HG03159 (cell line): ENCODE results near the gene MSMO1.

ENCODE experiments used
- ATAC-seq: cut with Tn5 transposase; IDR thresholded peaks from one replicate; pipeline ENCODE4 v1.9.1; 2021; ENCODE audit warnings: mild to moderate bottlenecking, moderate library complexity; ENCODE audit not compliant: unreplicated experiment

MSMO1 gene

DNA sequence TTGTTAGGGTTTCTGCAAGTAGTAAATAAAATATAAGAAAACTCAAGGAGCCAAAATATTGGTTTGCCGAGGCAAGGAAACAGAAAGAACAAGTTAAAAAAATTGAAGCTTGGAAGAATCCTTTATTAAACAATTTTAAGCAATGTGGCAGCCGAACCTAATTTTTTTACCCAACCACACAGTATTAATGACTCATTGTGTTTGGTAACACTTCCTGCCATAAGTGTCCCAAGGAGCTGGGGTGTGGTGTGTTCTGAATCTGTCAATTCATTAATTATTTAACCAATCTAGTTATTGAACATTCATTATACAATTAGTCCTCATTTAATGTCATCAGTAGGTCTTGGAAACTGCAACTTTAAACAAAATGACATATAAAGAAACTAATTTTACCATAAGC lies 32.0 kb downstream of the MSMO1 start:
- no peak for ATAC-seq

DNA sequence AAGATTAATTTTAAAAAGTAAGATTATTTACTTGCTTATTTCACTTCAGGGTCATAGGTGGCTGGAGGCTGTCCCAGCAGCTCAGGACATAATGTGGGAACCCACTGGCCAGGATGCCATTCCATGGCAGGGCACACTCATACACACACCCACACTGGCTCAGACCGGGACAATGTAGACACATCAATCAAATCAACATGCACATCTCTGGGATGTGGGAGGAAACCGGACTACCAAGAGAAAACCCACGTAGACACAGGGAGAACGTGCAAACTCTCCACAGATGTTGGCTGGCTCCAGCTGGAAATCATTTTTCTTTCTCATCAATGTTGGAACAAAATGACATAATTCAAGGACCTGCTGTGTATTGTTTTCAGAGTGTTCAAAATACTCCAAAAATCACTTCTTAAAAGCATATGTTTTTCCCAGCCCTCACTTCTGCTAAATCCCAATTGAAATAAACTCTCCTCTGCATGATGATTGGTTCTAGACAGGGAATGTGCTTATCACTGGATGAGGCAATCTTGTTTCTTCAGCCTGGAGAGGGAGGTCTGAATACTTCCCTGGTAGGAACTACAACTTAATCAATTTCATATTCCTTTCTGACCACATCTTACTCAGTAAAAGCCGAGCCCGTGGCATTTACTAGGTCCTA lies 32.7 kb downstream of the MSMO1 start:
- ATAC-seq = no peak

DNA sequence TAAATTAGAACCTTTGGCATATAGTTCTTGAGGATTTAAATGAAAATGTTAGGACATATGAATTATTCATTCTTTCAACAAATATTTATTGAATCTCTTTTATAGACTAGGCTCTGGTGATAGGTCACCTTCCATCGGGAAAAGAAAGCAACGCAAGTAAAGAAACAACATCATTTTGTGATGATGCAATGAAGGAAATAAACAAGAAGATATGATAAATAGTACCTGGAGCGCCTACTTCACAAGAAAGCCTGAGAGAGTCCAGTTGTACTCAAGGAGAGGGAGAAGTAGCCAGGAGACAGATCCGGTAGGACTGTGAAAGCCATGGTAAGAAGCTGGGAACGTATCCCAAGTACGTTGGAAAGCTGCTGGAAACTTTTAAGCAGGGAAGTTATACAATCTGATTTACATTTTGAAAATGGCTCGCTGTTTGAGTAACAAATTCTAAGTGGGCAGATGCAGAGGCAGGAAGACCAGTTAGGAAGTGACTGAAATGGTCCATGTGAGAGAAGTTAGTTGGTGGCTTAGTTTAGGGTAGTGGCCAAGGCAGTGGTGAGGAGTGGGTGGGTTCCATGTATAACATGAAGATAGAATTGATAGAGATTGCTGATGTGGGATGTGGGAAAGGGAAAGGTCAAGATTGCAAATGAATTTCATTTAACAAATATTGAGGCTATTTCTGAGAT lies 33.7 kb downstream of the MSMO1 start:
- no peak for ATAC-seq

DNA sequence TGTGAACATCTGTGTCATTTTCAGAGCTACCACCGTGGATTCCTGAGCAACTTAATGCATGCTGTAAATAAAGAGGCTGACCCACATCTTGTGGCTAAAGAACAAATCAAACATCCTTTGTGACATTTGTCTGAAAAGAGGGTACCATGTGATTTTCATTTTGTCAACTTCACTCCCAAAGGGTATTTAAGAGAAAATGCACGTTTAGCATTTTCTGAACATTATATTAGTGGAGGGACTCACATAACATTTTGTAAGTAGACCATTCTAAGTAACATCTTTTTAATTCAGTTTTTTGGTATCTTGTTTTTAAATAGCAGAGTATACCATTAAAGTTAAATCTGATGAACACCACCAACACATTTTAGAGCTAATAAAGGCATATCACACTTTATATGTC lies 34.3 kb downstream of the MSMO1 start:
- no peak for ATAC-seq

DNA sequence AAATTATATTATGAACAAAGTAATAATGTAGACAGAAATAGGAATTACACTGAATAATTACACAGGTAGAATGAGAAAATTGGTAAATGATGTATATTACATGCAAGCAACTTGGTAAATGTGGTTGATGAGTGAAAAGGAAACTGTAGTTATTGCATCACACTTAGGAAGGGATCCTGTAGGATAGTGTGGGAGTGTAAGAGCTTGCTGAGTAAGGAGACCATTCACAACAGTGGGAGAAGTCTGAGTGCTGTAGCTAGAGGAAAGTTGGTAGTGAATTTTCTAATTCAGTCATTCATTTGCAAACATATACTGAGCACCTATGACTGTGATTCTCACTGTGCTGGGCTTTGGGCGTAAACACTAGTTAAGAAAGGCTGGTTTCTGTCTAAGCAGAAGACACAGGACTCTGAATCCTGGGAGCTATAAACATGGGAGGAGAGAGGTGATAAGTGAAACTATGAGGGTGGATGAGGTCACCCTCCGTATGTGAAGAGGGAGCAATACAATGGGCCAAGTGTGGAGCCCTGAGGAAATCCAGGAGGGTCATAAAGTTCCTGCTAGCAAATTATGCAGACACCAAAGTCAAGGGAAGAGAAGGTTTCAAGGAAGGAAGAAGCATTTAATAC lies 37.1 kb downstream of the MSMO1 start:
- ATAC-seq = no peak

DNA sequence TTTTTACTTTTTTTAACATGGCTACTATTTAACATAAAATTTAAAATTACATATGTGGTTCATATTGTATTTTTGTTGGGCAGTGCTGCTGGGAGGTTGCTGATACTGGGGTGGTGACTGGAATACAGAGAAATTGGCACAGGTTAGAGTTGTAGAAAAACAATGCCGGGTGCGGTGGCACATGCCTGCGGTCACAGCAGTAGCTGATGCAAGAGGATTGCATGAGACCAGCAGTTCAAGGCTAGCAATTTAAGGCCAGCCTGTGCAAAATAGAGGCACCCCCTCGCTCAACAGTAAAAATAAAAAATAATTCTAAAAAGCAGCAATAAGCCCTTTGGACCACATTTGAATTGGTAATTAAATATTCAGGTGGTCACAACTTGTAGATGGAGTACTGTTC lies 39.6 kb downstream of the MSMO1 start:
- ATAC-seq = no peak

DNA sequence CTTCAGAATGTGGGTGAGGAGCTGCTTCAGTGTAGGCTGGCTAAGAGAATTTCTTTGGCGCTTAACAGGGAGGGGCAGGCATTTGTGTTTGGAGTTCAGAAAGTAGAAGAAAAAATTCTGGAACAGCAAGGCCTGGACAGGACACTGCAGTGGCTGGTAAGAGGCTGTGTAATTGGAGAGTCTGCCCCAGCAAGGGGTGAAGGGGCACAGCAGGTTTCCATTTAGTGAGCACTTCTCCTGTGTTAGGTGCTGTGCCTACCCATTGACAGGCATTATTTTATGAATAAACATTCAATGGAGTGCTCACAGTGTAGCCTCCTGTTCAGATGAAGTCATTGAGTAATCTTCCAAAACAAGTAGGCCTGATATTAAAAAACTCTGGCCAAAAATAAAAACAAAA lies 40.6 kb downstream of the MSMO1 start:
- ATAC-seq = no peak

DNA sequence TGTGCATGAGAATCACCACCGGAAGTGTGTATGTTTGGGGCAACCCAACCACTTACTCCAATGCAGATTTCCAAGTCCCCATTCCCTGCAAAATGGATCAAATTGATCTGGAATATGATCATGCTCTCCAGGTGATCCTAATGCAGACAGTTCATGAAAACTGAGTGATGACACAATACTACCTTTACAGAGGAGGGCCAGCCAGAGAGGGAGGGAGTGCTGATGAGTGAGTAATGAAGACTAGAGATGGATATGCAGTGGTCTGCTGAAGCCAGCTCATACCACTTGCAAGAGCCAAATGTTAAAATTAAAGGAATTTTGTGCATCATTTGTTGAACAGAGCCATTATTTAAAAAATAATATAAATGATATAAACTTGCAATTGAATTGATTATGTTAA lies 41.1 kb downstream of the MSMO1 start:
- no peak for ATAC-seq

DNA sequence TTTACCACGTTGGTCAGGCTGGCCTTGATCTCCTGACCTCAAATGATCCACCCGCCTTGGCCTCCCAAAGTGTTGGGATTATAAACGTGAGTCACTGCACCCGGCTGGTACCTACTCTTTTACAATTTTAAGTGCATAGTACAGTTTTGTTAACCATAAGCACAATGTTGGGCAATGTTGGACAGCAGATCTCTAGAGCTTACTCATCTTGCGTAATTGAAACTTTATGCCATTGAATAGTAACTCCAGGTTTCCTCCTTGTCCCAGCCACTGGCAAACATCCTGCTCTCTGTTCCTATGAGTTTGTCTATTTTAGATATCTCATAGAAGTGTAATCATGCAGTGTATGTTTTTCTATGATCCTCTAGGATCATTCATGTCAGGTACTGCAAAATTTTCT lies 42.1 kb downstream of the MSMO1 start:
- ATAC-seq = no peak

DNA sequence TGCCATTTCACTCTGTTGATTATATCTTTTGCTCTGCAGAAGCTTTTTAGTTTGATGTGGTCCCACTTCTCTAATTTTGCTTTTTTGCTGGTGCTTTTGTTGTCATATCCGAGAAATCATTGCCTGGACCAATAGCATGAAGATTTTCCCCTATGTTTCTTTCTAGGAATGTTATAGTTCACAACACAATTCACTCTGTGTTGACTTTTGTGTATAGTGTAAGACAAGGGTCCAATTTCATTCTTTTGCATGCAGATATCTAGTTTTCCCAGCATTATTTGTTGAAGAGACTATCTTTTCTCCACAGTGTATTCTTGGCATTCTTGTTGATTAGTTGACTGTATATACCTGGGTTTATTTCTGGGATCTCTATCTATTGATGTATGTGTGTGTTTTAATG lies 43.1 kb downstream of the MSMO1 start:
- ATAC-seq = no peak

DNA sequence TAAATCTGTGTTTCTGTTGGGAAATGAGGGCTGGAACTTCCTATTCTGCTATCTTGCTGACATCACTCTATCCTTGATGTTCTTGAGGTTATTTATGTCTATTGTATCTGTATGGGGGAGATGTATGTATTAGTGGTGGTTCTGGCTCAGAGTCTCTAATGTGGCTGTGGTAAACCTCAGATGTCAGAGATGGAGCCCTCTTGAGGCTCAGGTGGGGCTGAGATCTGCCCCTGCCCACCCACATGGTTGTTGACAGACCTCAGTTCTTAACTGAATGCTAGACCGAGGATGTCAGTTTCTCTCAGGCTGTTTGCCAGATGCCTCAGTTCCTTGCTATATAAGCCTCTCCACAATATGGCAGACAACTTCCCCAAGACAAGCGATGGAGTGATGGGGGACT lies 48.0 kb downstream of the MSMO1 start:
- ATAC-seq = no peak

DNA sequence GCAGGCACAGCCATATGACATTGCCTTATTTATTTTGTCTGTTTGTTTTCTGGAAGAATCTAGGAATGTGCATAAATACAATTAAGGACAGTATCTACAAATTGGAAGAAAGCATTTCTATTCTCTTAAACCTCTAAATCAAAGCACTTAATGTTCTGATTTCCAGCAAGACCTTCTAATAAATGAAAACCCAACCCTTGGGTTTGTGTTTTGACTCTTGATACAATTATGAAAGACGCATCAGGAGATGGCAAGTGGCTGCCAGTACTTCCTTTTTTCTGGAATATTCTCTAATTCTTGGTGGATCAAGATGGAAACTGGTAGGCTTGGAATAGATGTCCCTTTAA lies 50.9 kb downstream of the MSMO1 start:
- no peak for ATAC-seq

DNA sequence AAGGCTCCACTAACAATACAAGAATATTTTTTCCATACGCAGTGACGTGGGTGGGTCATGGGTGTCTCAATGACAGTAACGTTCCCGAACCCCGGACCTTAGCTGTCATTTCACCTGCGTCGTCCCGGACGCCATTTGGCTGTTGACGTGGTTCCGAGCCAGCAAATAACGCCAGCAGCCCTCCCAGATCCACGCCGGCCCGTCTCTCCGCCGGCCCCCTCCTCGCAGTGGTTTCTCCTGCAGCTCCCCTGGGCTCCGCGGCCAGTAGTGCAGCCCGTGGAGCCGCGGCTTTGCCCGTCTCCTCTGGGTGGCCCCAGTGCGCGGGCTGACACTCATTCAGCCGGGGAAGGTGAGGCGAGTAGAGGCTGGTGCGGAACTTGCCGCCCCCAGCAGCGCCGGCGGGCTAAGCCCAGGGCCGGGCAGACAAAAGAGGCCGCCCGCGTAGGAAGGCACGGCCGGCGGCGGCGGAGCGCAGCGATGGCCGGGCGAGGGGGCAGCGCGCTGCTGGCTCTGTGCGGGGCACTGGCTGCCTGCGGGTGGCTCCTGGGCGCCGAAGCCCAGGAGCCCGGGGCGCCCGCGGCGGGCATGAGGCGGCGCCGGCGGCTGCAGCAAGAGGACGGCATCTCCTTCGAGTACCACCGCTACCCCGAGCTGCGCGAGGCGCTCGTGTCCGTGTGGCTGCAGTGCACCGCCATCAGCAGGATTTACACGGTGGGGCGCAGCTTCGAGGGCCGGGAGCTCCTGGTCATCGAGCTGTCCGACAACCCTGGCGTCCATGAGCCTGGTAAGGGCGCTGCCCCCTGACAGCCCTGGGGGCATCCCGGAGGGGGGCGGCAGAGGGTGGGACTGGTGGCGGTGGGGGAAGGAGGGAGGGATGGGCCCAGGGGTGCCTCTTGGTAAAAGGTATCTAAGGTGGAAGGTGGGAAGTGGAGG lies 51.5 kb downstream of the MSMO1 start, which contains the start of gene CPE:
TSS of gene CPE (plus strand) at position 264 of the 933 bp plus-strand sequence. CDS start at position 478, 214 bp downstream.
- ATAC-seq = peak; percentile 94

DNA sequence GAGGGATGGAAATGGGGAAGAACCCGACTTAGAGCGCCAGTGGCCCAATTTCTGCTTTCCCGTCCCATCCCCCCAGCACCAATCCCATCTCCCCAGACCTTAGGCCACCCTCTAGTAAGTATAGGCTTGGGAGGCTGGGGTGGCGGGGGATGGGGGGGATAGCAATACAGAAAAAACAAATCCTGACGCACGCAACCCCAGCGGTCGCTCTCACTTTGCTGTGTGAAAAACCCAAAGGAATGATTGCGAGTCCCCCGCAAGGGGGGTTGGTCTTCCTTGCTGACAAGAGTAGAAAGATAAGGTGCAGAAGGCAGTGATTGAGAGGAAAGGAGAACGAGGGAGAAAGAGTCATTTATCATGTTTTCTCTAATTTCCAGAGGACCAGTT lies 52.2 kb downstream of the MSMO1 start:
- ATAC-seq = no peak

DNA sequence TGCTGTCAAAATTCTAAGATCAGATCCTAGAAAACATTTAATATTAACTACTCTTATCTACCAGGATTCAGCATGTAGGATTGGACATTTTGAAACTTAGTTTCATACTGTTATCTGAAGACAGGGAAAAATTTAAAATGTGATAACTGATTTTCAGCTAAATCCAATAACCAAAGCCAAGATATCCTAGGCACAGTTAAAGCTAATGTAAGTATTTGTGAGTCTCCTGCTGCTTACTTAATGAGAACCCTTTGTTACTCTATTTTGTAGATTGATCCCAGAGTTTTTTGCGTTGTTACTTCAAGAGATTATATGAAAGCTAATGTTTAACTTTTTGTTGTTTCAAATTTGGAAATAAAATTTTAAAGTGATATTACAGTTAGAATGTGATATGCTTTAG lies 53.3 kb downstream of the MSMO1 start:
- no peak for ATAC-seq

DNA sequence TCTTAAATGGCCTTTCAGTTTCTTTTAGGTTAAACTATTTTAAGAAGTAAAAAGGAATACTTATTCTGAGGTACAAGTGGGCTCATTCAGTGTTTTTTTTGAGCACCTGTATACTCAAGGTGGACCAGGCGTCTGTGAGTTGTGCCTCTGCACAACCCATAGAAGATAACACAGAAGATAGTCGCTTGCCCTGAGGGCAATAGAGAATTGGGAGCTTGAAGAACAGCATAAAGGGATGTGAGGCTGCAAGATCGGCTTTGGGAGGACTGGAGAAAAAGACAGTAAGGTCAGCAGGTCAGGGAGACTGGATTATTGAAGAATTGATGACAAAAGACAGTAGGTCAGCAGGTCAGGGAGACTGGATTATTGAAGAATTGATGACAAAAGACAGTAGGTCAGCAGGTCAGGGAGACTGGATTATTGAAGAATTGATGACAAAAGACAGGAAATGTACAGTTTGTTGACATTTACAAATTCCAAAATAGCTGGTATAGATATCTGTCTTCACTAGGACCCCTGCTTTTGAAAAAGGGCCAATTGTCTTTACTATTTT lies 54.4 kb downstream of the MSMO1 start:
- no peak for ATAC-seq

DNA sequence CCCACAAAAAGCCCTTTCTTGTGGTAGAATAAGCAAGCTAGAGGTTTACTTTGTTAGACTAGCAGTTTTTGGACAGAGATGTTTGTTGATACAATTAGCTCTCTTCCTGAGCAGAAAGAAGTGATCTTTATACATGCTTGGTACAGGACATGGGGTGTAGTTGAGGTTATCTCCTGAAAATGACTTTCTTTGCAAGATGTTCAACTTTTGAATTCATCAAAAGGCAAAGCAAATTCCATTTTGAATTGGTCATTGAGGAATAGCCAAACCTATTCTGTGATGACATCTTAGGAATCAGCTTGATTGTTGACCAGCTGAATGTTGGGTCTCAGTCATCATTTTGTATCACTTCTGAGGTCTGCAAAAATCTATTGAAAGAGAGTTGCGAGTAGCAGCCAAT lies 55.2 kb downstream of the MSMO1 start:
- no peak for ATAC-seq

DNA sequence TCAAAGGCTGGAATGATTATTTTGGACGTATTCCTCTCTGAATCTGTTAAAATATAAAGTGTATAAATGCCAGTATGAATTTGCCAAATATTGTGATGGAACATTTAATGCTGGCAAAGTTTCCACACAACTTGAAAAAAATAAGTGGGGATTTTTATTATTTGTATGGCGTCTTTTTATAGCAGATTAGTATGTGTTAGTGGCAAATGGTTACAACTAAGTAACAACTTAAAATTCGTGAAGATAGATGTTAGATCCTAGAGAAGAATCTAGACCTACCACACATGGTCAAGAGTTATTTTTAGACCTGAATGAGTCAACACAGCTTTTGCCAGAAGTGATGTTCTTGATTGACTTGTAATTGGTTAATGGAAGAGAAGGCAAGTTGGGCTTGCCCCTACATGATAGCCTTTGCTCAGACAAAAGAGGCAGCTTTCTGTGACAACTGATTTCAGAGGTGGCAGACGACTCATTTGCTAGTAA lies 56.2 kb downstream of the MSMO1 start:
- no peak for ATAC-seq

DNA sequence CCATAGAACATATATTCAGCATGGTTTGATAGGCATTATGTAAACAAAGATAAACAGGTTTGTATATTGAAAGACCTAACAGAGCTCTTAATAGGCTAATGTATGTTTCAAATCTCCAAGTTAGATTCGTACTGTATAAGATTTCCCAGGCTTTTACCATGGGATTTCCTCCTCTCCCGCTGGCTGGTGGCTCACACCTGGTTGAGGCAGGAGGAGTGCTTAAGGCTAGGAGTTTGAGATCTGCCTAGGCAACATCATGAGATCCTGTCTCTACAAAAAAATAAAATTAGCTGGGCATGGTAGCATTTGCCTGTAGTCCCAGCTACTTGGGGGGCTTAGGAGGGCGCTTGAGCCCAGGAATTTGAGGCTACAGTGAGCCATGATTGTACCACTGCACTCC lies 56.7 kb downstream of the MSMO1 start:
- no peak for ATAC-seq

DNA sequence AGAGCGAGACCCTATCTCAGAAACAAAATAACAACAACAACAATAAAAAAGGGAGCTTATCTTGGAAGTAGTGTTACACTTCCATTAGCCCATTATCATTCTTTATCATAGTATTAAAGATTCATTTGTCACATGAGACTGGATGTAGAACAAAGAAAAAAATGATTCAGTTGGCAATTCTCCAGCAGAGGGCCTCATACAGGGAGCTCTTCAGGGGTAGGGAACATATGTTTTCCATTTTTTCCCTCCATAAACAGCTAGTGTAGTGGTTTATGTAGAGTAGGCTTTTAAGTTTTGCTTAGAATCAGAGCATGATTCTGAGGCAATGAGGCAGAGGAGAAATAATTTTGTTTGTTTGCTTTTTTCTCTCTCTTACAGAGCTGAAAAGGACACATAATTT lies 57.1 kb downstream of the MSMO1 start:
- no peak for ATAC-seq

DNA sequence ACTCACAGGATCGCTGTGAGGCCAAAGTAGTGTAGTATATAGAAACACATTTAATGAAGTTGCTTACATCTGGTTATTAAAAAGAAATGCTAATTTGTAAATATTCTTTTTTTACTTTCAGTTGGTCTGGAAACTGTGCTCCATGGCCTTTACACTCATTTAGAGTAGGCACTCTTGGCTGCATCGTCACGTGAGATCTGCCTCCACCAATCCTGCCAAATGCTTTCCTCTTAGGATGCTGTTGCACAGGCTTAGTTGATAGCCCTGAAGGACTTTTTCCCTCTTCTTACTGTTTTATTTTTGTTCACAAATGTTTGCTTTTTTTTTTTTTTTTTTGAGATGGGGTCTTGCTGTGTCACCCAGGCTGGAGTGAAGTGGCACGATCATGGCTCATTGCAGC lies 57.7 kb downstream of the MSMO1 start:
- no peak for ATAC-seq
